GM21737 (cell line): Measurements from ENCODE around the gene CPSF4L.

Experiments used
- ATAC-seq: cut with Tn5 transposase; IDR thresholded peaks from one replicate; pipeline ENCODE4 v1.9.1; 2021; ENCODE audit warnings: mild to moderate bottlenecking, moderate library complexity; ENCODE audit not compliant: unreplicated experiment

The CPSF4L gene

DNA sequence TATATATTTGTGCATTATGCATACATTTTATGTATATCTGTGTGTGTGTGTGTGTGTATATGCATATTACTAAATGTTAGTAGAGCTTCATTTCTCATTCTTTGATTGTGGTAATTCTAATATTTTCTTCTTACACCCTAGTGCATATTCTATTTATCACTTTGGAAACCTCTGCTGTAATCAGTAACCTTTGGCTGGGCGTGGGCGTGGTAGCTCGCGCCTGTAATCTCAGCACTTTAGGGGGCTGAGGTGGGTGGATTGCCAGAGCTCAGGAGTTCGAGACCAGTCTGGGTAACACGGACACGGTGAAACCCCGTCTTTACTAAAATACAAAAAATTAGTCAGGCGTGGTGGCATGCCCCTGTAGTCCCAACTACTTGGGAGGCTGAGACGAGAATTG, 26.9 kb downstream of the CPSF4L start:
- ATAC-seq = no peak

DNA sequence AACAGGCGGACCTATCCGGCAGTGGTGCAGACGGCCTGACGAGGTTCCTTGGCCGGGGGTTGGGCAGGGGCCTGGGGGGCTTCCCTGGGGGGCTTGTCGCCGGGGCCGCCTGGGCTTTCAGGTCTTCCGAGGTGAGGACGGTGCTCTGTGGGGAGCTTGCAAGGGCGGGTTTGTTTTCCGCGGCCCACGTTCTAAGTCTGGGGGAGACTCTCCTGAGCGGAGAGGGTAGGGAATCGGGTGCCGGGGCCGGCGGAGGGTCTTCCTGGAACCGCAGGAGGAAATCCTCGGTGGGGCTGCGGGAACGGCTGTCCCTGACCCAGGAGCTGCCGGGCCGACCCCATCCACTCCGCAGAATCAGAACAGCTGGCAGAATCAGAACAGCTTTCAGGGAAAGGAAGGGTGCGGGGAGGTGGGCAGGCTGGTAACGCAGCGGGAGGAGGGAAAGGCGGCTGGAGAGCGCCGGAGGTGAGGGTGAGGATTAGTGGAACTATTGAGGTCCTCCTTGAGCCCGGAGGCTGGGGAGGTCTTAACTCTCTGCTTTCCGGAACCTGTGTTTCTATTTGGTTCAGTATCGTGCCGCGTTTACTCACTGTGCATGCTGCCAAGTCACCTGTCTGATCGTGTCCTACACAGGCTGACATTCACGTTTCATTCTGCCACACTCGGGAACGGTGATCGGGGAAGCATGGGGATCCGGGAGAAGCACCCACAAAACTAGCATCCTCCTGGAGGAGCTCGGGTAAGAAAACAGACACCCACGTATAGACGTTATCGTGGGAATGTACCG, 28.9 kb downstream of the CPSF4L start:
- peak; percentile 24 for ATAC-seq

DNA sequence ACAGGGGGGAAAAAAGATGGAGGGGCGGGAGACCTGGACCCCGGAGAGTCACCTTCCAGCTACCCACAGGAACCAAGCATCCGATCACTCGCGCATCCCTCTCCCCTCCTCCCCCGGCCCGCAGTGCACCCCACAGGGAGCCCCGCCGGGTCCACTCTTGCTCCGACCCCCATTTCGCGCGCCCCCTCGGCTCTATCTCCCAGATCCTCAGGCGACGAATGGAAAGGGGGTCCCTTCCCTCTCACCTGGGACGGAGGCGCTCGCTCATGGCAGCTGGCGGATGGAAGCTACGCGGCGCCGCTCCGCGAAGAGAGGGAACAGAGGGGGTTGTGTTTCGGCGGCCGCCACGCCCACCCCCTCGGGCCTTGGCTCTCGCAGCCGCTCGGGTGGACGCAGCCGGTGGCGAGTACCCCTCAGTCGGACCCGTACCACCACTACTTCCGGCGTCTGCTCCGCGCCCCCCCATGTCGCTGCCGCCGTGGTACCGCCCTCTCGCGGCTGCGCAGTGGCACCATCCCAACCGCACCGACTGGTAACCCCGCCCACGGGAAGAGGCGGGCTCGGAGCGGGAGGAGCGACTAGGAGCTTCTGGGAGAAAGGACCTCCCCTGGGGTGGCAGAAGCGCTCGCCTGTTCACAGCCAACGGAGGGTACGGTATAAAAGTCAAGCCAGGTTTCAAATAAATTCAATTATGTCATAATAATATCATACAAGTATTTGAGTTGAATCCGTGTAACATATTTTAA, 29.7 kb downstream of the CPSF4L start:
- peak; percentile 73 for ATAC-seq

DNA sequence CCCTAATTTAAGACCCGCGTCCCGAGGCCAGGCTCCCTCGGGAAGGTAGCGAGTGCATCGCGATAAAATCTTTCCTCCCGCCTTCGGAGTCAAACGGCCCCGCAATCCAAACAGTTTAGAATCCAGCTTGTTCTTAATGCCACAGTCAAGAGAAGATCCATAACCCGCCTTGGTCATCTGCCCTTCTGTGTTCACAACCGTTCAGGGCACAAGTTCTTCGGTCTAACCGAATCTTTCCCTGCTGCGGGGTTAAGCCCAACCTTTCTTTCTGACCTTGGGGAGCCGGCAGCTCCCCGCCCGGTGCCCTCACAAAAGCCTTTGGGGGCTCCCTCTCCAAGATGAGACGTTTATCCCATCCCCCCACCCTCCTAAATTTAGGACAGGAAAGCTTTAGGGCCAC, 30.3 kb downstream of the CPSF4L start:
- ATAC-seq = no peak

DNA sequence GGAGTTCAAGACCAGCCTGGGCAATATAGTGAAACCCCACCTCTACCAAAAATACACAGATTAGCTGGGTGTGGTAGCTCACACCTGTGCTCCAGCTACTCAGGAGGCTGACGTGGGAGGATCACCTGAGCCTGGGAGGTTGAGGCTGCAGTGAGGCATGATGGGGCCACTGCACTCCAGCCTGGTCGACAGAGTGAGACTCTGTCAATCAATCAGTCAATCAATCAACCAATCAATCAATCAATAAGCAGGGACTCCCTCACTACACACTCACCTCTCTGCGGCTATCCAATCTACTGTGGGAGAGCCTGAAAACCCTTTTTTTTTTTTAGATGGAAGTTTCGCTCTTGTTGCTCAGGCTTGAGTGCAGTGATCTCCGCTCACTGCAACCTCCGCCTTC, 31.6 kb downstream of the CPSF4L start:
- ATAC-seq = no peak

DNA sequence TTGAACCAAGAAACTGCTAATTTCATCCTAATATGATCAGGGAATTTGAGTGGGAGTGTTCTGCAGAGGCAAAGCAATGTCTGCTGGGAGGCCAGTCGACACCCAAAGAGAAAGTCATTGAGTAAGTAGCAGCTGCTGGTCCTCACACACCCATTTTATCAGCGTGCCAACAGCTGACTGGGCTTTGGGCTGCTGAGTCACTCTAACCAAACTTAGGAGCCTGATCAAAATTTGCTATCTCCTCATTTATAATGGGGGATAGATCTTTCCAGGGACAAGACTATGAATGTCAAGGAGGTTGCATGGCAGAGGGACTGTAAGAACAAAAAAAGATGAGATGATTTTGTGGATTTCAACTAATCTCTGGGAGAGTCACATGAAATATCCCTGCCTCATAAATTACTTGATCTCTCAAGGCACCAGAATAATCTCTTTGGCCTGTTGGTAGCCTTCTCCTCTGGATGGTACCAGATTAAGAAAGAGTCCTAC, 32.9 kb downstream of the CPSF4L start:
- no peak for ATAC-seq

DNA sequence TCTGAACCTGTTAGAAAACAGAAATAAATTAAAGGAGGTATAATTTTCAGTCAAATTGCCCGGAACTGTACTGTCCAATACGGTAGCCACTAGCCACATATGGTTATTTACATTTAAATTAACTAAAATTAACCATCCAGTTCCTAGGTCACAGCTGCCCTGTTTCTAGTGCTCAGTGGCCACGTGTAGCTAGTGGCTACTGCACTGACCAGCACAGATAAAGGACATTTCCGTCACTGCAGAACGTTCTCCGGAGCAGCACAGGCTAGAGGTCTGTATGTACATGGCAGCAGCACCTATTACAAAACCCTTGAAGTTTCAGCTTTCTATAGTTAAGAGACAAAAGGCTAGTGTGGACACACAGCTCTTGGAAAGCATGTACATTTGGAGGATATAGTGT, 33.7 kb downstream of the CPSF4L start:
- no peak for ATAC-seq

DNA sequence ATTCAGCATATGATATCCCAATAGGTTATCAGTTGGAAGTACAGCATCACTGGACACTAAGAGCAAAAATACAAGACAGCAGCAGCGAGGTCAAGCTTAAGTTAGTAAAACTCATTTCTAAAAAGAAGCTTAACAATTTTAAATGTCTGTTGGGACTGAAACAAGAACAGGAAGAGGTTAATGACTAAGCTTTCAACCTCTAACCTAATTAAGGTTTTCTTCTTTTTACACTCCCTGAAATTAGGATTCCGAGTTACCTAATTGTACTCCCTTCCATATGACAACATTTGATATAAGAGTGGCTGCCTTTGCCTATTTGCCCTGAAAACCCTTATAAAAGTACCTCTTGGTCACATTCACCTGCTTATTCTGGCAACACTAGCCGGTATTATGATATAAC, 34.3 kb downstream of the CPSF4L start:
- ATAC-seq = no peak

DNA sequence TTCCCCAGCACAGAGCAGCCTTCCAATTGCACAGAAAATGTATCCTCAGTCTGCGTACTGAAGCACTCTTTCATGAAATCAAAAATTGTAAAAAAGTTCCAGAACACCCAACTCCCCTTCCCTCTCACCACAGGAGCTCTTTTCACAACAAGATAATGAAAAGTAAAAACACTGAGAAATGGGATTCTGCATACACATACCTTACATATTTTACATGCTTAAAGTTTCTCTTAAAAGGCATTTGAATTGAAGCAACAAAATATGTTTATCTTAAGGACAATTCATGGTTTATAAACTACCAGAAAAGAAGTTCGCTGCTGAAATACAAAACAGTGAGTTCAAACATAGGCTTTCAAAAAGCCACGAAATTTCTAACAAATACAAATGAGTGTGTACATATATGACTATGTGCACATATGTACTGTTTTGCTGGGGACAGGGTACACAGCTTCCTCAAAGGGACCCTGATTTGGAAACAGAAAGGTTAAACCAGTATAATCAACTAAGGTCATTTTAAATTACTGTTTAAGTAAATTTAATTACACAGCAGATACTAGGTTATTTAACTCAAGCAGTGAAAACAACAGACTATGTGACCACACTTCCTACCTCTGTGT, 35.0 kb downstream of the CPSF4L start:
- ATAC-seq = no peak

DNA sequence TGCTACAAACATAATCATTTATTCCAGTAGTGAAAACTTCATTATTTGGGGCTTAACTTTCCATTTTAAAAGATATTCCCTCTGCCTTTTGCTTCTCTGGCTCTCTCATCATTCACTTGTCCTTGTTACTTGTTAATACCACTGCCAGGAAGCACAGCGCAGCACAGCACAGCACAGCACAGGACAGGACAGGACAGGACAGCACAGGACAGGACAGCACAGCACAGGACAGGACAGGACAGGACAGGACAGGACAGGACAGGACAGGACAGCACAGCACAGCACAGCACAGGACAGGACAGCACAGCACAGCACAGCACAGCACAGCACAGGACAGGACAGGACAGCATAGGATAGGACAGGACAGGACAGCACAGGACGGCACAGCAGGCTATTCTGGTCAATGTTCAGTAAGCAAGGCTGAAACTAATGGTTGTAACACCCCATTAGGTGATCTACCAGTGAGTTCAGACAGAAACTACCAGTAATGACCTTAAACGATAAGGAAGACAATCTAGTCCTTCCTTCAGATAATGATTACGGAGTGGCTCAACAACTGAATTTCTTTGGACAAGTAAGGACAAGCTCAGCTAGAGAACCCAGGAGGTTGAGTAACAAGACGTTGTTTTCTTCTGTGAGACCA, 36.9 kb downstream of the CPSF4L start:
- ATAC-seq = no peak

DNA sequence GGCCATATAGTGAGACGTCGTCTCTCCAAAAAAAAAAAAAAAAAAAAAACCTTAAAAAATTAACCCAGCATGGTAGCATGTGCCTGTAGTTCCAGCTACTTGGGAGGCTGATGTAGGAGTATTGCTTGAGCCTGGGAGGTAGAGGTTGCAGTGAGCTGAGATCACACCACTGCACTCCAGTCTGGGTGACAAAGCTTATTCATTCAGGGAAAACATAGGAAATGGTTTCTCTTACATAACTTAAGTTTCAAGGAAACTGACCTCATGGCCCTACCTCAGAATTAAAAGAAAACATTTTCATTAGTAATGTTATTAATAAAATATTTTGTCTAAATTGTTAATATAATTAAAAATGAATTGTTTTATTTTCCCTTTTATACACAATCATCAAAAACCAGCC, 37.4 kb downstream of the CPSF4L start:
- ATAC-seq = no peak

DNA sequence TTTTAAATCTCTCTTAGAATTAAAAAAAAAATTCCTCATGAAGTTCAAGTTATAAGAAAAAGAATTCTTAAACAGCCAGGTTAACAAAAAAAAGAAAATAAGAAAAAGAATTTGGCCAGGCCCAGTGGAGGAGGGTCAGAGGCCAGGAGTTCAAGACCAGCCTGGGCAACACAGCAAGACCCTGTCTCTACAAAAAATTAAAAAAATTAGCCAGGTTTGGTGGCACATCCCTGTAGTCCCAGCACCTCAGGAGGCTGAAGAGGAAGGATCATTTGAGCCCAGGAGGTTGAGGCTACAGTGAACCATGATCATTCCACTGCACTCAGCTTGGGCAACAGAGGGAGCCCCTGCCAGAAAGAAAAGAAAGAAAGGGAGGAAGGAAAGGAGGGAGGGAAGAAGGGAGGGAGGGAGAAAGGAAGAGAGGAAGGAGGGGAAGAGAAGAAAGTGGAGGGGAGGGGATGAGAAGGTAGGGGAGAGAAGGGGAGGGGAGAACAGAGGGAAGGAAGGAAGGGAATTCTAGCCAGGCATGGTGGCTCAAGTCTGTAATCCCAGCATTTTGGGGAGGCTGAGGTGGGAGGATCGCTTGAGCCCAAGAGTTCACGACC, 38.0 kb downstream of the CPSF4L start:
- no peak for ATAC-seq

DNA sequence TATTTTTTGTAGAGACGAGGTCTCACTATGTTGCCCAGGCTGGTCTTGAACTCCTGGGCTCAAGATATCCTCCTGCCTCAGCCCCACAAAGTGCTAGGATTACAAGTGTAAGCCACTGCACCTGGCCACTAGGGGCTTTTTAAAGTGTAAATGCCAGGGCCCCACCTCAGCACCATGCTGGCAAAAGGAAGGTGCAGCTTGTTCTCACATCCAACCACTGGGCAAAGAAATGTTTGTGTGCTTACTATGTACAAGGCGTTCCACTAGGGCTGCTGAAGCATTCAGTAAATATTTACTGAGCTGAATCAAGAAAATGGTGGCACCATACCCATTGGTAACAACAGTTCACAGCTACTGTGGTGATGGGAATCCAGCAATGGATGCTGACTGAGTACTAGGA, 46.2 kb downstream of the CPSF4L start:
- ATAC-seq = no peak

DNA sequence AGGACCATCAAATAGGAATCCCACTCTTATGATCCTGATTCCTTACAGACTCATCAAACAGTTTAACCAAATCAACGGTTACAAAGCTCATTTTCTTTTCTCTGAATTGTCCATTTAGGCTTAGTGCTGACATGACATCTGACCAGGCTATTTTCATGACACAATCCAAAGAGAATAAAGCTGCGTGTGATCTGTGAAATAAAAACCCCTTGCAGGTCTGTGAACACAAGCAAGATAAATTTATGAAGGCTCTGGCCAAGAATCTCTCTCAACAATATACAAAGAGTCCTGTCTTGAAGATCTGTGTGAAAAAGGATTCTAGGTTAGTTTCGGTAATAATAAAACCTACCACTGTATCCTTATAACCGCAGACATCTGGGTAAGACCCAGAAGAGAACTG, 46.8 kb downstream of the CPSF4L start:
- ATAC-seq = no peak

DNA sequence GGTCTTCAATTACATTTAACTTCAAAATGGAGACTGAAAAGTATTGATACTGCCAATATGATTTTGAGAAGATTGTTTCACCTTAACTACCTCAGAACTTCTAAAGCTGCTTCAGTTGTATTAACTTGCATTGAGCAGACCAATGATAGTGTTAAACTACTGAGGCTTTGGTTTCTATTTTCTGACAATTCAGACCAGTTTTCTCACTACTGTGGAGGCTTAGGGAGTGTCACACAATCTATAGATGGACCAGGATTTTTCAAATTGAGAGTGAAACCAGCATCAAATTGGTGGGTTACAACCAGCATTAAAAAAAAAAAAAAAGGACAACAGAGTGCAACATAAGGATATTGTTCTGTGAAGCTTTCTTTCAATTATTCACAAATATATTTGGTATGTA, 47.7 kb downstream of the CPSF4L start:
- ATAC-seq = no peak

DNA sequence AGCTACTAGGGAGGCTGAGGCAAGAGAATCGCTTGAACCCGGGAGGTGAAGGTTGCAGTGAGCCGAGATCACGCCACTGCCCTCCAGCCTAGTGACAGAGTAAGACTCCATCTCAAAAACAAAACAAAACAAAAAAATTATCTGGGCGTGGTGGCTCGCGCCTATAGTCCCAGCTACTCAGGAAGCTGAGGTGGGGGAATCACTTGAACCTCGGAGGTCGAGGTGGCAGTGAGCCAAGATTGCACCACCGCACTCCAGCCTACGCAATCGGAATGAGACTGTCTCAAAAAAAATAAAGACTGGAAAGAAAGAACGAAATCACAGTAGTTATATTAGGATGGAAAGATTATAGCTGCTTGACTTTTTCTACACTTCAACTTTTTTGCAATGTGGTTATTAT, 49.9 kb downstream of the CPSF4L start:
- no peak for ATAC-seq

DNA sequence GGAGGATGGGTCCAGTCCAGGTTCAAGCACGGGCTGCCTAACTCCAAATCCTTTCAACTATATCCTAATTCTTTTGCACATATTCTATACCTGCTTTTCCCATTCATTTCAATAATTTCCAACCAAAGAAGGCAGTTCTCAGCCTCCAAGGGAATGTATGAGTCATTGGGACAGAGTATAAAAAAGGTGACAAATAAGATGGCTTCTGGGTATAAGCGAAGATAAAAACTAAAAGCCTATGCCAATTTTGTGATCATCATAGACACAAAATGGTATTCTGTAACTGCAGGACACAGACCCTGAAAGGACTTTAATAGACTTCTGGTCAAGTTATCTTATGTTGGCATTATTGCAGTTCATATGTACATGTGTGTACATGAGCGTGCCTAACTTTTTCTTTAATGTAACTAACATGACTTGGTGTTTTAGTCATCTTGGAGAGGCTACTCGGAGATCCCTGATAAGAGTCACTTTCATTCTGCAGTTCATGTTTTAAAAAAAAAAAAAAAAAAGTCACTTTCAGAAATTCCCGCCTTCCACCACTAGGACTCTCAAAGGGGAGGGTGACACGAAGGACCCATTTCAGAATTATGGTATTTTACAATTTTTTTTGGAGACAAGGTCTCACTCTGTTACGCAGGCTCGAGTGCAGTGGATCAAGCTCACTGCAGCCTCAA, 51.5 kb downstream of the CPSF4L start:
- ATAC-seq = no peak

DNA sequence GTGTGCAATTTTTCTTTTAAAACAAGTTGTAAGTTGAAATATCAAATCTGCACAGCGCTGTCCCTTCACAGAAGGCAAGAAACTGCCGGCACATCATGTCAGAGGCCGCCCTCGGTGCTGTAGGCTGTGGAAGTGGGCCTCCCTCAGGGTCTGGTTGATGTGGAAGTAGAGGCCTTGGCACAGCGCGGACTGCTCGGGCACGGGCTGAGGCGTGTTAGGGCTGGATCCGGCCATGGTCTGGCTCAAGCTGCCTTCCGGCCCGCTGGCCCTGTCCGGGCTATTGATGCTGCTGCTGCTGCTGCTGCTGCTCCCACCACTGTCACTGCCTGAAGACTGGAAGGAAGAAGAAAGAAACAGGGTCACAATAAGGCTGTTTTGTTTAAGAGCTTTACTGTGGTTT, 52.2 kb downstream of the CPSF4L start:
- ATAC-seq = no peak

DNA sequence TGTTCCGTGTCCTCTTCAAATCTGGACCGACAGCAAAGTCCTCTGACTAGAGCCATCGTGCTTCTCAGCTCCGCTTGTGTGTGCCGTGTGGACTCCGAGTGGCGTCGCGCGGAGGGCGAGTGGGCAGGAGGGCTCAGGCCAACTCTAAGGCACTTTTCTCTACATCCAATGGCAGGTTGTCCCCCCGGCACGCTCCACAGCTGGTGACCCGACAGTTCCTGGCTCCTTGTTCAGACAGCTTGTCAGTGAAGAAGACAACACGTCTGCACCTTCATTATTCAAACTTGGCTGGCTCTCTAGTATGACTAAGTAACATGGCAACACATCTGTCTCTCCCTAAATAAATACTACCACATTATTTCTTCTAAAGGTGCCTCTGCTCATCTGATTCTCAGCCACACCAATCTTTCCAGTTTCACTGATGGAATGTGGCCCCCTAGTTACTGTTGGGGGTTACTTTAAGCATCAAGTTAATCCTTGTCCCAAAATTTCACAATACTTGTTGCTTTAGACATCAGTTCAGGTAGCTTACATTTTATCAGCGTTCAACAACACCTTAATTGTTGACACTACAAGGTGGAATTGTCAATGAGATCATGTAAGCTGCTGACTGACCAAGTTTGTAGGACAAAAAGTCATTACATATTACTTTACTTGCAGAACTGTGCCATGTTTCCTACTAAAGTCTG, 53.4 kb downstream of the CPSF4L start:
- ATAC-seq = no peak

DNA sequence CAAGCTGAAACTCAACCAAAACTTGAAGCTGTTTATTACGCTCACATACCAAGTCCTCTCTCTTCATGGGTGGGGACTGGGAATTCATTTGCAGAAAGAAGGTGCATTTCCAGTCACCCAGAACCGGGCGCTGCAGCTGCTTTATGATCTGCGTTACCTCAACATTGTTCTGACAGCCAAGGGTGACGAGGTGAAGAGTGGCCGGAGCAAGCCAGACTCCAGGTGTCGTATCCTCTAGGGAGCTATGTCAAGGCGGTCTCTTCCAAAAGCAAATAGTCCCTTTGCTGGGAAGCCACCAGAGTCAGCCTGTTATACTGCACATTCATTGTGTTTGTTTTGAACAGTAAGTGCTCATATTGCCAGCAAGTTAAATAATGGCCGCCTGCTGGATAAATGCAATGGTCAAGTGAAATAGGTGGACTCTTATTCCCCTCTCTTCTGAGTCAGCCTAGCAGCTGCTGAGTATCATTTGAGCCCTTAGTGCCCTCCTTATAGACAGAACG, 56.2 kb downstream of the CPSF4L start:
- ATAC-seq = no peak
